ENCODE measurements around the gene ZNF33B. TPM values are rescaled to one million over a fixed set of nuclear protein-coding genes. Genes with fewer than 3 reads are reported as not detected.
A peak's percentile ranks its signal among the peaks of the same experiment; 100 is the strongest.
"Not testable (repeated sequence)": the region's sequence is repeated elsewhere in the genome, so short reads cannot be mapped to it uniquely, and the experiment has no call there.

Gene ZNF33B
- total RNA-seq, 2 donors from 2014 or later = 11.4 to 14.1 TPM

DNA sequence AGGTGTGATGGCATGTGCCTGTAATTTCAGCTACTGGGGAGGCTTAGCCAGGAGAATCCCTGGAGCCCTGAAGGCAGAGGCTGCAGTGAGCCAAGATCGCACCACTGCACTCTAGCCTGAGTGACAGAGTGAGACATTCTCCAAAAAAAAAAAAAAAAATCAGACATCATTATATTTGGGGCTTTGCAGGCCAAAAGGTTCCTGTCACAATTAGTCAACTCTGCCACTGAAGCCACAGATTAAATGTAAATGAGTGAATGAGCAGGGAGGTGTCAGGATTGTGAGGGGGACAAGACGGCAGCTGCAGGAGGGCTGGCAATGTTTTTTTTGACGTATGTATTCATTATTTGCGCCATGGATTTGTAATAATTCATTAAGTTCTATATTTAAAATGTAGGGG lies 3.3 kb downstream of the ZNF33B start:
- ATAC-seq (no peak), DNase-seq (ENCODE audit: low spot score in 2 of 2) (no peak)
- no peak overlapping the region for H3K27ac Mint-ChIP-seq
- peaks cover 33 to 40% of the 10 kb centered on the region in 2 donors for H3K36me3 Mint-ChIP-seq
- H3K9me3 Mint-ChIP-seq = no peaks in the 10 kb centered on the region

DNA sequence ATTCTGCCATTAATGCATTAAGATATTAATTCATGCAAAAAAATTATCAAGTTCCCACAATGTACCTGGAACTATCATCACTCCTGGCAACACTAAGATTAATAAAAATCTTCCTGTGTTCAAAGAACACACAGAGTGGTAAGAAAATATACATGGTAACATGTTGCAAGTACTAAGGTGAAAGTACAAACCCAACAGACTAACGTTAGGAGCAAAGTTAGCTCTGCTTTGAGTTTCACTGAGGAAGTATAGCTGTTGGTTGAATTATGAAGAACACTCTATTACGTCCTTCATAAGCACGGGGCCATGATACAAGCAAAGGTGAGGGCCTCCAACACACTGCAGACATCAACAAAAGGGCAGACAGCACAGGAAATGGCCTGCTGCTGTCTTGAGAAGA lies 5.8 kb downstream of the ZNF33B start:
- ATAC-seq = no peak
- H3K9me3 Mint-ChIP-seq = no peaks in the 10 kb centered on the region
- H3K27ac Mint-ChIP-seq = no peak overlapping the region
- DNase-seq (ENCODE audit: low spot score in 2 of 2) = no peak
- H3K36me3 Mint-ChIP-seq = peaks cover 38 to 66% of the 10 kb centered on the region in 2 donors

DNA sequence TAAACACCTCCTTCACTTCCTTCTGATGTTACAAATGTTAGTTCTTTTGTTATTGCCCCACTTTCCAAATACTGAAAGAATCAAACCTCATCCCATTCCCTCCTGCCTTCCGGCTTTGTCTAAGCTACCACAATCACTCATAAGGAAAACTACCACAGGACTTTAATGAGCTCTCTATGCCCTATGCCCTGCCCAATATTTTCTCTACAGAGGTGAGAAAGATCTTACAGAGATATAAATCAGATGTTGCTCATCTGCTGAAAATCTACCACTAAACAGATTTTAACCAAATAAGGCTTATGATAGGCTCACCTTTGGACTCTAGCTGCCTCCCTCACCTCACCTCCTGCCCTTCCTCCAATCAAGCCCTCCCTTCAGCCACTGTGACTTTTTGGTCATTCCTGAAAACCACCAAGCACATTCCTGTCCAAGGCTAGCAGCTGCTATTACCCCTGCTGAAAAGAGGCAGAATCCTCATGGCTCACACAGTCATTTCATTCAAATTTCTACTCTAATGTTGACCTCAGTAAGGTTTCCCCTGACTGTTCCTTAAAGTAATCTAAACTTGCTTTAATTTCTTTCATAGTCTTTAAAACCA lies 7.7 kb downstream of the ZNF33B start:
- H3K36me3 Mint-ChIP-seq = peaks cover 34 to 69% of the 10 kb centered on the region in 2 donors
- DNase-seq (ENCODE audit: low spot score in 2 of 2) (no peak), ATAC-seq (peak in 1 of 2 donors; percentile 43)
- no peaks in the 10 kb centered on the region for H3K9me3 Mint-ChIP-seq
- H3K27ac Mint-ChIP-seq = peak overlapping the region; percentile 7 to 39

DNA sequence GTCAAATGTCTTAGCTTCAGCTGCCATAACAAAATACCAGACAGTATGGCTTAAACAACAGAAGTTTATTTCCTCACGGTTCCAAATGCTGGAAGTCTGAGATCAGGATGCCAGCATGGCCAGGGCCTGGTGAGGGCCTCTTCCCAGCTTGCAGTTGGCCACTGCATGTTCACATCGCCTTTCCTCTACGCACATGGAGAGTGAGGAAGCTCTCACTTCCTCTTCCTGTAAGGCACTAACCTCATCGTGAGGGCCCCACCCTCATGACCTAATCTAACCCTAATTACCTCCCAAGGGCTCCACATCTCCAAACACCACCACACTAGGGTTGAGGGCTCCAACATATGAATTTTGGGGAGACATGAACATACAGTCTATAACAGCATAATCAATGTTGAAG lies 14.4 kb downstream of the ZNF33B start:
- no peak for ATAC-seq
- Mint-ChIP-seq H3K36me3 (peaks cover 32 to 79% of the 10 kb centered on the region in 2 donors), H3K27ac (no peak overlapping the region), H3K9me3 (peaks cover 0 to 9% of the 10 kb centered on the region in 2 donors)
- no peak for DNase-seq (ENCODE audit: low spot score in 2 of 2)

DNA sequence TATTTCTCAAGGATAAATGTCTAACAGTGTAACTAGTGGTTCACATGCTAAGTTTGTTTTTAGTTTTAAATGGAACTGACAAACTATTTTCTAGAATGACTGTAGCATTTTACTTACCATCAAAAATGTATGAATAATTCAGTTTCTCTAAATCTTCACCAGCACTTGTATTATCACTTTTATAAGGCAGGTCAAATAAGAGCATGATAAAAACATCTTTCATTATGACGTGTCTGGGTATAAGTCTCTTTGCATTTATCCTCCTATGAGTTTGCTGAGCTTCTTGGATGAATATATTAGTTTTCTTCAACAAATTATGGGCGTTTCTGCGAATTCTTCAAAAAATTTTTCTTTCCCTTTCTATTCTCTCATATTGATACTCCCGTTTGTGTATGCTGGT lies 19.9 kb downstream of the ZNF33B start:
- Mint-ChIP-seq H3K9me3 (peaks cover 0 to 10% of the 10 kb centered on the region in 2 donors), H3K27ac (no peak overlapping the region), H3K36me3 (peaks cover 46 to 61% of the 10 kb centered on the region in 2 donors)
- DNase-seq (ENCODE audit: low spot score in 2 of 2) (no peak), ATAC-seq (peak in 1 of 2 donors; percentile 37)

DNA sequence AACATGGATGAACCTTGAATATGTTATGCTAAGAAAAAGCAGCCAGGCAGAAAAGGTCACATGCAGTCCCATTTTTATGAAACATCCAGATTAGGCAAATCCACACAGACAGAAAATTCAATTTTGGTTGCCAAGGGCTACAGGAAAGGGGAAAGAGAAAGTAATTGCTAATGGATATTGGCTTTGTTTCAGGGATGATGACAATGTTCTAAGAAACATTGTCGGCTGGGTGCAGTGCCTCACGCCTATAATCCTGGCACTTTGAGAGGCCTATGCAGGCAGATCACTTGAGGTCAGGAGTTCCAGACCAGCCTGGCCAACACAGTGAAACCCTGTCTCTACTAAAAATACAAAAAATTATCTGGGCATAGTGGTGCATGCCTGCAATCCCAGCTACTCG lies 23.0 kb downstream of the ZNF33B start:
- Mint-ChIP-seq H3K27ac (no peak overlapping the region), H3K9me3 (peaks cover 0 to 10% of the 10 kb centered on the region in 2 donors), H3K36me3 (peaks cover 43 to 62% of the 10 kb centered on the region in 2 donors)
- no peak for DNase-seq (ENCODE audit: low spot score in 2 of 2)
- no peak for ATAC-seq

DNA sequence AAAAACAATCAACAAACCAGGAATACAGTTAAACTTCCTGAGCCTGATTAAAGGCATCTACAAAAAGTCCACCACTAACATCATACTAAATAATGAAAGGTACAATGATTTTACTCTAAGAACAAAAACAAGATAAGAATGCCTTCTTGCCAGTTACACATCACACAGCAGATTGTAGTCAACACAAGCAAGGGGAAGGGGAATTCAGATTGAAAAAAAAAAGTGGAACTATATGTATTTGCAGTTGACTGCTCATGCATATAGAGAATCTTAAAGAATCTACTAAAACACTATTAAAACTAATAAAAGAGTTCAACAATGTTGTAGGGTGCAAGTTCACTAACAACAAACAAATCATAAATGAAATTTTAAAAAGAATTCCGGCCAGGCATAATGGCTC lies 28.5 kb downstream of the ZNF33B start:
- Mint-ChIP-seq H3K36me3 (peaks cover 53 to 75% of the 10 kb centered on the region in 2 donors), H3K27ac (no peak overlapping the region), H3K9me3 (peaks cover 16 to 25% of the 10 kb centered on the region in 2 donors)
- no peak for DNase-seq (ENCODE audit: low spot score in 2 of 2)
- no peak for ATAC-seq

DNA sequence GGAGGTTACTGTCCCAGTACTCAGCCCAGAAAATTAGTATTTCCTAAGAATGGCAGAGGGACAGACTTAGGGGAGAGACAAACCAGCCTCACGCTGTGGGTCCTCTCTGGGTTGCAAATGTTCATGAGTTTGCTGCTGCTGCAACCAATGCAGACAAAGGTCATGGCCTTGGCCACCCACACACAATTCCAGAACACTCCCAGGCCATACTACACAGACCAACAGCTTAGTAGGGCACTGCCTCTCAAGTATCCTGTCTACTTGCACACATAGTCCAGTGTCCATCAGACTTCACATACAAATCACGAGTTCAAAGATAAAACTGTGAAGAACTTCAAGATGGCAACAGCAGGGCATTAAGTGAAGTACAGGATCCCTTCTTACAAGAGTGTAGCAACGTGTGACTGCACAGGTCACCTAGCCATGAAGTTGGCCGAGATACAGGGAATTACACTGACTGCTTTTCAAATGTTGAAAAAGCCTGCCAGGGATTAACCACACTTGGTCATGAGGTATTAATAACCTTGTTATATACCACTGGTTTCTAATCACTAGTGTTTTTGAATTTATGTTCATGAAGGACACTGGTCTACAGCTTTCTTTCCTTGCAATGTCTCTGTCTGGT lies 40.0 kb downstream of the ZNF33B start:
- H3K9me3 Mint-ChIP-seq = peaks cover 54 to 60% of the 10 kb centered on the region in 2 donors
- DNase-seq (ENCODE audit: low spot score in 2 of 2) = no peak
- peaks cover 67 to 81% of the 10 kb centered on the region in 2 donors for H3K36me3 Mint-ChIP-seq
- H3K27ac Mint-ChIP-seq = no peak overlapping the region
- no peak for ATAC-seq

DNA sequence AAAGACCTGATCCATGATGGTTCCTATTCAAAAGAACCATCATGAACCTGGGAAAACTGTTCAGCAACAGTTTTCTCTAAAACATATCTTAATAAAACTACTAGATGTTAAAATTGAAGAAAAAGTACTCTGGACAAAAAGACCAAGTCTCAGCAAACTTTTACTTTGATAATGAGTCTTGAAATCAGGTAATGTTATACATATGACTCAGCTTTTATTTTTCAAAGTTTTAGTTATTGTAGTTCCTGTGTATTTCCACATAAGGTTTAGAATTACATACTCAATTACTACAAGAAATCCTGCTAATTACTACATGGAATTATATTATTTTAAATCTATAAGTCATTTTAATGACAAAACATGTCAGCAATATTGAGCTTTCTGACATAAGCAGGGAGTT lies 42.2 kb downstream of the ZNF33B start:
- Mint-ChIP-seq H3K9me3 (peaks cover 65 to 66% of the 10 kb centered on the region in 2 donors), H3K27ac (no peak overlapping the region), H3K36me3 (peaks cover 68 to 83% of the 10 kb centered on the region in 2 donors)
- DNase-seq (ENCODE audit: low spot score in 2 of 2) (no peak), ATAC-seq (no peak)

DNA sequence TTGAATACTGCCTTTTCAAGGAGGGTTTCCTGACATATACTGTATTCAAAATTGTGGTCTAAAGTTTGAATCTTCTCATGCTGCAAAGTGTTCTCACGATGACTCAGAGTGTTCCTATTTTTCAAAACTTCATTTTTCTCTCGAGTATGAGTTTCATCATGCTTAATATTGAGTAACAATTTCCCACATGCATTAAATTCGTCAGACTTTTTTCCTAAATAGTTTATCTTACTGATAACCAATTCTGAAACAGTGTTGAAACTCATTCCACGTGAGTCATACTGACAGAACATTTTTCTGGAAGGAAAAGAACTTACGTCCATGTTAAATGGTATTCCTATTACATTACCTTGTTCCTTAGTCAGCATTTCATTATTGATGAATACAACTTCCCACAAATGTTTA lies 44.1 kb downstream of the ZNF33B start:
- H3K9me3 Mint-ChIP-seq = peaks cover 59 to 63% of the 10 kb centered on the region in 2 donors
- DNase-seq (ENCODE audit: low spot score in 2 of 2) (no peak), ATAC-seq (no peak)
- no peak overlapping the region for H3K27ac Mint-ChIP-seq
- peaks cover 73 to 86% of the 10 kb centered on the region in 2 donors for H3K36me3 Mint-ChIP-seq

DNA sequence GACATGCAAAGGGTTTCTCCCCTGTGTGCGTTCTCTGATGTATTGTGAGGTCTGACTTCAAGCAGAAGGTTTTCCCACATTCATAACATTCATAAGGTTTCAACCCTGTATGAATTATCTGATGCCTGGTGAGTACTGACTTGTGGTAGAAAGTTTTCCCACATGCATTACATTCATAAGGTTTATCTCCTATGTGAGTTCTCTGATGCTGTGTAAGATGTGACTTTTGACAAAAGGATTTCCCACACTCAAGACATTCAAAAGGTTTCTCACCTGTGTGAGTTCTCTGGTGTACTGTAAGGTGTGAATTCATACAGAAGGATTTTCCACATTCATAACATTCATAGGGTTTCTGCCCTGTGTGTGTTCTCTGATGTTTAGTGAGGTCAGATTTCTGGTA lies 45.1 kb downstream of the ZNF33B start:
- peaks cover 63% of the 10 kb centered on the region in 2 donors for H3K9me3 Mint-ChIP-seq

DNA sequence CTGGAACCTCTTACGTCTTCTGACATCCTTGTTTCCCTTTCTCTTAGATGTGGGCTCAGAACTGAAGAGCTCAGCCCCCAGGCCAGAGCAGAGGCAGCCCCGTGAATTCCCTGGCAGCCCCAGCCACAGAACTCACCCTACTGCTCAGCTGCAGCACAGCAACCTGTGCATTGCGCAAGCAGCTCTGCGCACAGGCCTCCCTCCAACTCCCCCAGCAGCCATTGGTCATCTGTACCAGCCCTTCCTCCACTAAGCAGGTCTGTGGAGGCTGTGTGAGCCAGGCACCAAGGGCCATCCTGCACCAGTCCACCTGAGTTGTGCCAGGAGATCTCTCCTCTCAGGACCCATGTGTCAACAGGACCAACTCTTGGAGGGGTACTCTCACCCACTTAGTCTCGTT lies 54.5 kb downstream of the ZNF33B start:
- peaks cover 45 to 46% of the 10 kb centered on the region in 2 donors for H3K9me3 Mint-ChIP-seq
- ATAC-seq (no peak), DNase-seq (ENCODE audit: low spot score in 2 of 2) (no peak)
- H3K36me3 Mint-ChIP-seq = peaks cover 59 to 66% of the 10 kb centered on the region in 2 donors
- H3K27ac Mint-ChIP-seq = no peak overlapping the region

More for the DNA sequence above, 45.1 kb downstream of the ZNF33B start:
- Mint-ChIP-seq H3K36me3 (peaks cover 80 to 88% of the 10 kb centered on the region in 2 donors), H3K27ac (peak overlapping the region in 1 of 2 donors; percentile 14)
- DNase-seq (ENCODE audit: low spot score in 2 of 2) = no peak
- ATAC-seq = no peak

DNA sequence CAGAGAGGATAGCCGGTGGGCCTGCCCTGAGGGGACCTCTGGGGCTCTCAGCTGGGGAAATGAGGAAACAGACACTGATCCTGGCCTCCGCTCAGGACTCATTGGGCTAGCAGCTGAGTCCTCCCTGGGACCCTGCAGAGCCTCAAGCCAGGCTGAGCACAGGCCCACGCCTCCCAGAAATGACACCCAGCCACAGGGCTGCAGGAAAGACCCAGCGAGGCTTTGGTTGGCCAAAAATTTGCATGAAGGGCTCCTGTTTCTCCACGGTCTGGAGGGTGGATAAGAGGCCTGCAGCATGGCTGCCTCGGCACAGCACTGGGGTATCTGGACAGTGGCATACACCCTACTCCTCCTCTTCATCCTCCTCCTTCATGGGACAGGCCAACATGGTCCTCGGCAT lies 60.4 kb downstream of the ZNF33B start:
- DNase-seq (ENCODE audit: low spot score in 2 of 2) = no peak
- Mint-ChIP-seq H3K27ac (no peak overlapping the region), H3K9me3 (peaks cover 19% of the 10 kb centered on the region in 2 donors), H3K36me3 (peaks cover 15 to 16% of the 10 kb centered on the region in 2 donors)
- no peak for ATAC-seq

DNA sequence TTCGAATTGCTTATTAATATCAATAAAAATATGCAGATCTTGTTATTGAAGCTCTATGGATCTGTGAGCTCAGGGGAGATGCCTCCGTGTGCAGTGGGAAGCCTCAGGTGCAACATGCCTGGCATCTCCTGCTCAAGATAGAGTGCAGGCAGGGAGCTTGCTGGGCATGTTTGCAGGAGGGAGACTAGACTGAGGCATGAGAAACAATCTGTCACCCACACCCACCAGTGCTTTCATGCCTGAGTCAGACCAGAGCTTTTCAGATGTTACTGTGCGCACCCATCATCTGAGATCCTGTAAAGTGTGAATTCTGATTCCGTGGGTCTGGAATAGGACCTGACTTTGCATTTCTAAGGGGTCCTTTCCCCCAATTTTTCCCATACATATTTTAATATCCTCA lies 62.0 kb downstream of the ZNF33B start:
- ATAC-seq (no peak), DNase-seq (ENCODE audit: low spot score in 2 of 2) (no peak)
- no peak overlapping the region for H3K27ac Mint-ChIP-seq
- H3K36me3 Mint-ChIP-seq = peaks cover 0 to 9% of the 10 kb centered on the region in 2 donors
- H3K9me3 Mint-ChIP-seq = peaks cover 10 to 15% of the 10 kb centered on the region in 2 donors

DNA sequence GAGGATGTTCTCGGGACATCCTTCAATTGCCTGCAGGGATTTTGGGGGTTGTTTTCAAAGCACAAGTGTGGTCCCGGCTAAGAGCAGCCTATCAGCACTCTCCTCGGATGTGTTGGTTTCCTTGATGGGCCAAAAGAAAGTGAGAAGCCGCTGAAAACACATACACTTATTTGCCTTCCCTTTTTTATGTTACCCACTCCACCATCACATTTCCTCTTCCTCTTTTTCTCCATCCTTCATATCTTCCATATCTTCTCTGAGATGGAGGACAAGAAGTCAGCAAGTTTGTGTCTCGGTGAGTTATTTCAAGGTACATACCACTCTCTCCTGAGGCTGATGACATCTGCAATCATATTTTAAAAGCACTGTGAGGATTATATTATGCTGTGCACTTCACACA lies 64.0 kb downstream of the ZNF33B start:
- ATAC-seq (no peak), DNase-seq (ENCODE audit: low spot score in 2 of 2) (no peak)
- Mint-ChIP-seq H3K36me3 (peaks cover 5 to 14% of the 10 kb centered on the region in 2 donors), H3K27ac (no peak overlapping the region), H3K9me3 (peaks cover 16 to 18% of the 10 kb centered on the region in 2 donors)

DNA sequence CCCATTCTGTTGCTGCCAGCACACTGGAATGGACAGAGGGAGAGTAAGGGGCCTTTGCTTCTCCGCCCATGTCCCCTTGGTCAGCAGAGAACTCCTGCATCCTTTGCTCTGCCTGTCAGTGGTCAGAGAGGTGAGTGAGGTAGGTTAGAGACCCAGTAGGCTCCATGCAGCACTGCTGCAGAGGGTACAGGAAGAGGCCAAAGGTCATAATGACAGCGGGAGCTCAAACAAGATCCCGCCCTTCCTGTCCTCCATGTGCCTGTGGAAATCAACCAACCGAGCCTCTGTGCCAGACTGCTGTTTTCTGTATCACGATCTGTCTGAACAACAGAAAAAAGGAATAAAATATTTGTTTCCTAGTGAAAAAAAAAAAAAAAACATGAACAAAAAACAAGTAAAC lies 81.4 kb downstream of the ZNF33B start:
- no peak for DNase-seq (ENCODE audit: low spot score in 2 of 2)
- ATAC-seq = no peak
- no peak overlapping the region for H3K27ac Mint-ChIP-seq
- H3K36me3 Mint-ChIP-seq = peaks cover 16% of the 10 kb centered on the region in 2 donors
- no peaks in the 10 kb centered on the region for H3K9me3 Mint-ChIP-seq

DNA sequence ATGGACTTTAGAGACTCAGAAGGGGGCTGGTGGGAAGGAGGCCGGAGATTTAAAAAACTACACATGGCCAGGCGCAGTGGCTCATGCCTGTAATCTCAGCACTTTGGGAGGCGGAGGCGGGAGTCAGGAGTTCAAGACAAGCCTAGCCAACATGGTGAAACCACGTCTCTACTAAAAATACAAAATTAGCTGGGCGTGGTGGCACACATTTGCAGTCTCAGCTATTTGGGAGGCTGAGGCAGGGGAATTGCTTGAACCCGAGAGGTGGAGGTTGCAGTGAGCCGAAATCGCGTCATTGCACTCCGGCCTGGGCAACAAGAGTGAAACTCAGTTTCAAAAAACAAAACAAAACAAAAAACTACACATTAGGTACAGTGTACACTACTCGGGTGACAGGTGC lies 84.8 kb downstream of the ZNF33B start:
- Mint-ChIP-seq H3K27ac (peak overlapping the region in 1 of 2 donors; percentile 94), H3K36me3 (peaks cover 38 to 44% of the 10 kb centered on the region in 2 donors)
- ATAC-seq; DNase-seq (ENCODE audit: low spot score in 2 of 2); H3K9me3 Mint-ChIP-seq: not testable (repeated sequence)

DNA sequence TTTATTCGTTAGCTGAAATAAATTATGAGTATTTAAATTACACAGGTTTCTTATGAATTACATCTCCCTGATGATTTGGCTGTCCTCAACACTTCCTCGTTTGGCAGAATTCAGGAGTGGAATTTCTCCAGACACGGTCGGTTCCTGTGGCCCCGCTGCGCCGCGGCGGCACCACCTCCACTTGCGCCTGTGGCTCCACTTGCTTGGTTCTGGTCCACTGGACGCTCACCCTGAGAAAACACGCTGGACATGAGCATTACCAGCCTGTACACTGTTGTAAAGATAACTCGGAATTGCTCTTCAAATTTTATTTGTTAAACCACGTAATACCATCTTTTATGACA lies 85.3 kb downstream of the ZNF33B start:
- peak overlapping the region; percentile 66 to 94 for H3K27ac Mint-ChIP-seq
- H3K36me3 Mint-ChIP-seq = peaks cover 38 to 46% of the 10 kb centered on the region in 2 donors
- H3K9me3 Mint-ChIP-seq = peaks cover 0 to 5% of the 10 kb centered on the region in 2 donors
- ATAC-seq = peak; percentile 5 to 14
- DNase-seq (ENCODE audit: low spot score in 2 of 2) = no peak

Measured in activated naive CD4-positive, alpha-beta T cell treated with anti-CD3 and anti-CD28 coated beads, Interleukin-2, amount 50 U/mL, for 72 hours (primary cell).